ENCODE results near the gene KDM7A.

The KDM7A gene

GRCh38 chr7:140051820-140052219 lies 125.0 kb downstream of the KDM7A start:
- no peak for DNase-seq

GRCh38 chr7:140050100-140050499 lies 126.7 kb downstream of the KDM7A start:
- no peak for DNase-seq

- no peak for DNase-seq
These were observed 127.3 kb downstream of the KDM7A start for GRCh38 chr7:140049339-140050024.

- no peak for DNase-seq
These were observed 127.8 kb downstream of the KDM7A start for GRCh38 chr7:140048989-140049338.

GRCh38 chr7:140048138-140048537 lies 128.6 kb downstream of the KDM7A start:
- DNase-seq: no peak

- no peak for DNase-seq
These were observed 129.6 kb downstream of the KDM7A start for GRCh38 chr7:140047197-140047596.

- DNase-seq: no peak
These were observed 131.1 kb downstream of the KDM7A start for GRCh38 chr7:140045697-140046096.

- DNase-seq: no peak
These were observed 132.5 kb downstream of the KDM7A start for GRCh38 chr7:140044251-140044650.

GRCh38 chr7:140042386-140042670 lies 134.5 kb downstream of the KDM7A start:
- DNase-seq: no peak

- DNase-seq: no peak
These were observed 135.0 kb downstream of the KDM7A start for GRCh38 chr7:140041659-140042385.

- DNase-seq: no peak
These were observed 136.9 kb downstream of the KDM7A start for GRCh38 chr7:140039896-140040295.

- no peak for DNase-seq
These were observed 137.7 kb downstream of the KDM7A start for GRCh38 chr7:140039066-140039465.

- no peak for DNase-seq
These were observed 140.4 kb downstream of the KDM7A start for GRCh38 chr7:140036224-140036962.

- no peak for DNase-seq
These were observed 141.2 kb downstream of the KDM7A start for GRCh38 chr7:140035400-140036223.
